ENCODE data around the gene TP63. TPM values are rescaled to one million over a fixed set of nuclear protein-coding genes. Genes with fewer than 3 reads are reported as not detected.
A peak's percentile ranks its signal among the peaks of the same experiment; 100 is the strongest.

Gene TP63
- total RNA-seq, 2 donors from 2014 or later: 0.31 to 0.35 TPM

- intact Hi-C loops (cut with DNase I): no loop called here
These were observed 202.8 kb downstream of the TP63 start for GRCh38 chr3:189833996-189834395.

GRCh38 chr3:189834462-189834861, 203.3 kb downstream of the TP63 start:
- intact Hi-C loops (cut with DNase I): no loop called here
- no peak for DNase-seq
- no peak for ATAC-seq

More at GRCh38 chr3:189833996-189834395, 202.8 kb downstream of the TP63 start:
- ATAC-seq (no peak), DNase-seq (no peak)

- DNase-seq: no peak
- intact Hi-C loops (cut with DNase I): no loop called here
- ATAC-seq: no peak
These were observed 205.6 kb downstream of the TP63 start for GRCh38 chr3:189836795-189837194.

- ATAC-seq (no peak), DNase-seq (no peak)
- intact Hi-C loops (cut with DNase I): no loop called here
These were observed 207.1 kb downstream of the TP63 start for GRCh38 chr3:189838291-189838690.

GRCh38 chr3:189839576-189839975, 208.4 kb downstream of the TP63 start:
- DNase-seq: no peak
- peak in 1 of 2 donors; percentile 66 for ATAC-seq

GRCh38 chr3:189841473-189842205, 210.4 kb downstream of the TP63 start:
- no peak for ATAC-seq
- DNase-seq: no peak
- intact Hi-C loops (cut with DNase I): no loop called here

More at GRCh38 chr3:189839576-189839975, 208.4 kb downstream of the TP63 start:
- intact Hi-C loops (cut with DNase I): no loop called here

GRCh38 chr3:189842681-189843602, 211.8 kb downstream of the TP63 start:
- ATAC-seq (peak in 1 of 2 donors; percentile 31), DNase-seq (no peak)
- intact Hi-C loops (cut with DNase I): no loop called here

- intact Hi-C loops (cut with DNase I): no loop called here
- no peak for DNase-seq
- ATAC-seq: no peak
These were observed 213.9 kb downstream of the TP63 start for GRCh38 chr3:189845069-189845468.

- intact Hi-C loops (cut with DNase I): no loop called here
- ATAC-seq (peak in 1 of 2 donors; percentile 58), DNase-seq (no peak)
These were observed 217.3 kb downstream of the TP63 start for GRCh38 chr3:189848395-189849040.

- DNase-seq (no peak), ATAC-seq (peak in 1 of 2 donors; percentile 56)
- intact Hi-C loops (cut with DNase I): no loop called here
These were observed 218.1 kb downstream of the TP63 start for GRCh38 chr3:189849262-189849661.

- no peak for ATAC-seq
- DNase-seq: no peak
- intact Hi-C loops (cut with DNase I): no loop called here
These were observed 220.5 kb downstream of the TP63 start for GRCh38 chr3:189851682-189852081.

GRCh38 chr3:189853906-189854305, 222.7 kb downstream of the TP63 start:
- ATAC-seq: no peak
- intact Hi-C loops (cut with DNase I): no loop called here
- DNase-seq: no peak

- DNase-seq (no peak), ATAC-seq (no peak)
- intact Hi-C loops (cut with DNase I): no loop called here
These were observed 229.1 kb downstream of the TP63 start for GRCh38 chr3:189860296-189860695.

GRCh38 chr3:189862385-189862998, 231.3 kb downstream of the TP63 start:
- intact Hi-C loops (cut with DNase I): no loop called here
- ATAC-seq (peak in 1 of 2 donors; percentile 18), DNase-seq (no peak)

- ATAC-seq (peak in 1 of 2 donors; percentile 90), DNase-seq (peak; percentile 48)
- intact Hi-C loops (cut with DNase I): no loop called here
These were observed 231.8 kb downstream of the TP63 start for GRCh38 chr3:189863031-189863430.

GRCh38 chr3:189868061-189868460, 236.9 kb downstream of the TP63 start:
- DNase-seq: no peak
- intact Hi-C loops (cut with DNase I): no loop called here
- no peak for ATAC-seq

GRCh38 chr3:189869165-189869564, 238.0 kb downstream of the TP63 start:
- DNase-seq (no peak), ATAC-seq (no peak)
- intact Hi-C loops (cut with DNase I): no loop called here

GRCh38 chr3:189871418-189871817, 240.2 kb downstream of the TP63 start:
- intact Hi-C loops (cut with DNase I): no loop called here
- DNase-seq (no peak), ATAC-seq (no peak)

GRCh38 chr3:189883113-189883753, 252.0 kb downstream of the TP63 start:
- intact Hi-C loops (cut with DNase I): no loop called here
- ATAC-seq (no peak), DNase-seq (no peak)

All from left cardiac atrium (tissue), 4 donors.